Measurements from ENCODE around the gene NDRG3.

NDRG3 gene

DNA sequence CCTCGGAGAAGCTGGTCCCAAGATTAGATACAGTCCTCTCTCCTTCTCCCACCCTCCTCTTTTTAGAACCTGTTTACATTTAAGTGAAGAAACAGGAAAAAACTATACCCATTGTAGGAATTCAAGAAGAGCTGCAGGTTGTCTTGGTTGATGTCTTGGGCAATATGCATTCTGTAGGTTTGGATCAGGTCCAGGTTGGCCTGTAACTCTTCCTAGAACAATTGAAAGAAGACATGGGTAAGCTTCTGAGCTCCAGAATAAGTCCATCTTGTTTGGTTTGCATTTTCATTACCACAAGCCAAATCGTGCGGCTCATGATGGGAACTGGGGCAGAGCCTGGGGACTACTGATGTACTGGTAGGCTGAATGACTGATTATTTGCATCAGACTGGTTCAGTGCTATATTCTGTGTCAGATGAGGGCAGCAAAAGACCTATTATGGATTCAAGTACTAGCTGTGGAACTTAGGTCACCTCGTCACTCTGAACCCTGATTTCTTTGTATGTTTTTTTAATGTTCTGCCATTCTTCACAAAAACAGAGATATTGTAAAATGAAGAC lies 79.6 kb downstream of the NDRG3 start:
- DNase-seq (ENCODE audit: low read depth in 1 of 2, low spot score in 1 of 2) = peak in 1 of 2 experiments; percentile 28
- TF ChIP-seq SPI1 (IDR thresholded peaks at IDR 0.05; ENCODE audit: borderline replicate concordance, low read depth) (no peak), POLR2AphosphoS5 (IDR thresholded peaks at IDR 0.05; ENCODE audit: low read depth) (no peak)
- TF ChIP-seq, protein P1, sequence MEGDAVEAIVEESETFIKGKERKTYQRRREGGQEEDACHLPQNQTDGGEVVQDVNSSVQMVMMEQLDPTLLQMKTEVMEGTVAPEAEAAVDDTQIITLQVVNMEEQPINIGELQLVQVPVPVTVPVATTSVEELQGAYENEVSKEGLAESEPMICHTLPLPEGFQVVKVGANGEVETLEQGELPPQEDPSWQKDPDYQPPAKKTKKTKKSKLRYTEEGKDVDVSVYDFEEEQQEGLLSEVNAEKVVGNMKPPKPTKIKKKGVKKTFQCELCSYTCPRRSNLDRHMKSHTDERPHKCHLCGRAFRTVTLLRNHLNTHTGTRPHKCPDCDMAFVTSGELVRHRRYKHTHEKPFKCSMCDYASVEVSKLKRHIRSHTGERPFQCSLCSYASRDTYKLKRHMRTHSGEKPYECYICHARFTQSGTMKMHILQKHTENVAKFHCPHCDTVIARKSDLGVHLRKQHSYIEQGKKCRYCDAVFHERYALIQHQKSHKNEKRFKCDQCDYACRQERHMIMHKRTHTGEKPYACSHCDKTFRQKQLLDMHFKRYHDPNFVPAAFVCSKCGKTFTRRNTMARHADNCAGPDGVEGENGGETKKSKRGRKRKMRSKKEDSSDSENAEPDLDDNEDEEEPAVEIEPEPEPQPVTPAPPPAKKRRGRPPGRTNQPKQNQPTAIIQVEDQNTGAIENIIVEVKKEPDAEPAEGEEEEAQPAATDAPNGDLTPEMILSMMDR (IDR thresholded peaks at IDR 0.05; ENCODE audit: insufficient read depth, low read length) = no peak
- TF ChIP-seq, protein P2, sequence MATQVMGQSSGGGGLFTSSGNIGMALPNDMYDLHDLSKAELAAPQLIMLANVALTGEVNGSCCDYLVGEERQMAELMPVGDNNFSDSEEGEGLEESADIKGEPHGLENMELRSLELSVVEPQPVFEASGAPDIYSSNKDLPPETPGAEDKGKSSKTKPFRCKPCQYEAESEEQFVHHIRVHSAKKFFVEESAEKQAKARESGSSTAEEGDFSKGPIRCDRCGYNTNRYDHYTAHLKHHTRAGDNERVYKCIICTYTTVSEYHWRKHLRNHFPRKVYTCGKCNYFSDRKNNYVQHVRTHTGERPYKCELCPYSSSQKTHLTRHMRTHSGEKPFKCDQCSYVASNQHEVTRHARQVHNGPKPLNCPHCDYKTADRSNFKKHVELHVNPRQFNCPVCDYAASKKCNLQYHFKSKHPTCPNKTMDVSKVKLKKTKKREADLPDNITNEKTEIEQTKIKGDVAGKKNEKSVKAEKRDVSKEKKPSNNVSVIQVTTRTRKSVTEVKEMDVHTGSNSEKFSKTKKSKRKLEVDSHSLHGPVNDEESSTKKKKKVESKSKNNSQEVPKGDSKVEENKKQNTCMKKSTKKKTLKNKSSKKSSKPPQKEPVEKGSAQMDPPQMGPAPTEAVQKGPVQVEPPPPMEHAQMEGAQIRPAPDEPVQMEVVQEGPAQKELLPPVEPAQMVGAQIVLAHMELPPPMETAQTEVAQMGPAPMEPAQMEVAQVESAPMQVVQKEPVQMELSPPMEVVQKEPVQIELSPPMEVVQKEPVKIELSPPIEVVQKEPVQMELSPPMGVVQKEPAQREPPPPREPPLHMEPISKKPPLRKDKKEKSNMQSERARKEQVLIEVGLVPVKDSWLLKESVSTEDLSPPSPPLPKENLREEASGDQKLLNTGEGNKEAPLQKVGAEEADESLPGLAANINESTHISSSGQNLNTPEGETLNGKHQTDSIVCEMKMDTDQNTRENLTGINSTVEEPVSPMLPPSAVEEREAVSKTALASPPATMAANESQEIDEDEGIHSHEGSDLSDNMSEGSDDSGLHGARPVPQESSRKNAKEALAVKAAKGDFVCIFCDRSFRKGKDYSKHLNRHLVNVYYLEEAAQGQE (IDR thresholded peaks at IDR 0.05; ENCODE audit: insufficient replicate concordance, low read depth) = no peak
- H3K27ac ChIP-seq (replicated peaks) = no peak overlapping the region

DNA sequence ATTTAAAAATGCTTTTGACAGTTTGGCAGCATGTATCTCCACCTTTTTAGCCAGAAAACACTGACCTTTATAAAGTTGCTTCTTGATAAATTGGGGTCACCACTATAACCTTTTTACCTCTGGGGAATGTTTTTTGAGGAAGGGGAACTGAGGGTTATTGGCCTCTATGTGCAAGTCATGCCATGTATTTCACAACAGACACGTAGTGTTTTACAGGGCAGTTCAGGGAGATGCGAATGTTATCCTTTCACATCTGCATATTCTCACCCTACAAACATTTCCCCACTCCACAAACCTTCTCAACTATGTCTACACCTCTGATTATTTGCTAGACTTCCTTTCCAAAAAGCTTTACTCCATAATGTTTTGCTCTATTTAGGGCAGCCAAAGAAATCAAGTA lies 82.9 kb downstream of the NDRG3 start:
- Histone ChIP-seq H3K27ac (replicated peaks) (no peak overlapping the region; the same call in 1 of the 2 replicates), H3K27me3 (ENCODE audit: insufficient read depth, poor library complexity, severe bottlenecking) (no peaks in the 10 kb centered on the region), H3K4me3 (replicated peaks; ENCODE audit: insufficient read depth, low read length) (no peak overlapping the region)
- TF ChIP-seq SPI1 (IDR thresholded peaks at IDR 0.05; ENCODE audit: borderline replicate concordance, low read depth) = peak; percentile 76
- TF ChIP-seq, protein P2 (IDR thresholded peaks at IDR 0.05; ENCODE audit: insufficient replicate concordance, low read depth) = no peak
- peak; percentile 32 to 68 for DNase-seq (ENCODE audit: low read depth in 1 of 2, low spot score in 1 of 2)

More for the DNA sequence above, 79.6 kb downstream of the NDRG3 start:
- Histone ChIP-seq H3K4me3 (replicated peaks; ENCODE audit: insufficient read depth, low read length) (no peak overlapping the region), H3K27me3 (ENCODE audit: insufficient read depth, poor library complexity, severe bottlenecking) (no peaks in the 10 kb centered on the region)

DNA sequence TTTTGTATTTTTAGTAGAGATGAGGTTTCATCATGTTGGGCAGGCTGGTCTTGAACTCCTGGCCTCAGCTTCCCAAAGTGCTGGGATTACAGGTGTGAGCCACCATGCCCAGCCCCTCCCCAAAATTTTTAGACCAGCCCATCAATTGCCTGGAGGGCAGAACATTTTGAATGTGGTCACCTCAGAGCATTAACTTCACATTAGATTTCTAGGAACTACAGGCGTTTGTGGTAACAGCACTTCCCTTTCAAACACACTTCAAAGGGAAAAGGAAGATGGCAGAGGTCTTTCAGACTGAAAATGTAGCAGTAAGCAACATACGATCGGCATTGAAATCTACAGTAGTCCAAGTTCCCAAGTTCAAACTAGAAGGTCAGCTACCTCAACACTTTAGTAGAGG lies 87.6 kb downstream of the NDRG3 start:
- TF ChIP-seq POLR2AphosphoS5 (IDR thresholded peaks at IDR 0.05; ENCODE audit: low read depth) = no peak
- TF ChIP-seq, protein P1 (IDR thresholded peaks at IDR 0.05; ENCODE audit: insufficient read depth, low read length) = no peak
- peak; percentile 83; the same call in 1 of the 2 replicates for TF ChIP-seq SPI1 (IDR thresholded peaks at IDR 0.05; ENCODE audit: borderline replicate concordance, low read depth)
- no peak for TF ChIP-seq GABPA (IDR thresholded peaks at IDR 0.05; ENCODE audit: low read depth)
- TF ChIP-seq, protein P2 (IDR thresholded peaks at IDR 0.05; ENCODE audit: insufficient replicate concordance, low read depth) = no peak
- peak; percentile 40 to 54 for DNase-seq (ENCODE audit: low read depth in 1 of 2, low spot score in 1 of 2)
- no peak overlapping the region for H3K27ac ChIP-seq (replicated peaks)
- H3K27me3 ChIP-seq (ENCODE audit: insufficient read depth, poor library complexity, severe bottlenecking) = no peaks in the 10 kb centered on the region
- no peak overlapping the region for H3K4me3 ChIP-seq (replicated peaks; ENCODE audit: insufficient read depth, low read length)
